Suprapubic skin (tissue), 4 donors: ENCODE results near the gene AP3B2.

Source experiments
- CTCF ChIP-seq, 2 donors: fragments of 200-600 bp in 1 of 2; fragments of 450-650 bp in 1 of 2; sonication (generic) in 1 of 2; IDR thresholded peaks; one replicate each; pipeline ENCODE4 v1.5.1; 2016 to 2019; ENCODE audit warnings: antibody characterized with exemption in 2 of 2, mild to moderate bottlenecking in 1 of 2, moderate library complexity in 1 of 2
- EP300 ChIP-seq: sonication (generic); formaldehyde crosslinking; IDR thresholded peaks from one replicate; pipeline ENCODE4 v1.6.1; 2017; ENCODE audit warnings: antibody characterized with exemption
- POLR2A ChIP-seq, 2 donors: fragments of 450-650 bp; IDR thresholded peaks; one replicate each; pipeline ENCODE4 v1.6.1; 2017; ENCODE audit warnings: antibody characterized with exemption in 2 of 2, mild to moderate bottlenecking in 2 of 2, moderate library complexity in 2 of 2
- POLR2AphosphoS5 ChIP-seq, 3 donors: sonication (generic); formaldehyde crosslinking; IDR thresholded peaks; one replicate each; pipeline ENCODE4 v1.6.1; 2017; ENCODE audit warnings: antibody characterized with exemption in 3 of 3

- TF ChIP-seq CTCF (IDR thresholded peaks at IDR 0.05) (no peak), POLR2A (IDR thresholded peaks at IDR 0.05) (no peak), EP300 (no peak), POLR2AphosphoS5 (IDR thresholded peaks at IDR 0.05) (no peak)
These were observed 60.3 kb downstream of the AP3B2 start for GRCh38 chr15:82649226-82649999.
